ENCODE data around the gene EYA2.
"Not testable (repeated sequence)": the region's sequence is repeated elsewhere in the genome, so short reads cannot be mapped to it uniquely, and the experiment has no call there.

Gene EYA2

GRCh38 chr20:46951405-46951804, 56.8 kb downstream of the EYA2 start:
- DNase-seq: no peak
- H3K4me1 ChIP-seq (ENCODE audit: control insufficient read depth, insufficient read depth, low read length, poor library complexity, severe bottlenecking): no peaks in the 10 kb centered on the region
- no peaks in the 10 kb centered on the region for H3K9me3 ChIP-seq (ENCODE audit: control insufficient read depth, low read length)
- H3K4me3 ChIP-seq (ENCODE audit: insufficient read depth, low read depth, low read length, poor library complexity, severe bottlenecking): no peak overlapping the region
- no peak overlapping the region for H3K27ac ChIP-seq (ENCODE audit: insufficient read depth, low read length, poor library complexity, severe bottlenecking)
- no peaks in the 10 kb centered on the region for H3K27me3 ChIP-seq (replicated peaks; ENCODE audit: control insufficient read depth, insufficient read depth, low read length, poor library complexity, severe bottlenecking)
- H3K36me3 ChIP-seq (ENCODE audit: control insufficient read depth, insufficient read depth, low read length): no peaks in the 10 kb centered on the region

- DNase-seq: no peak
- H3K4me1 ChIP-seq (ENCODE audit: control insufficient read depth, insufficient read depth, low read length, poor library complexity, severe bottlenecking): no peaks in the 10 kb centered on the region
- no peak overlapping the region for H3K4me3 ChIP-seq (ENCODE audit: insufficient read depth, low read depth, low read length, poor library complexity, severe bottlenecking)
- no peaks in the 10 kb centered on the region for H3K9me3 ChIP-seq (ENCODE audit: control insufficient read depth, low read length)
- no peak overlapping the region for H3K27ac ChIP-seq (ENCODE audit: insufficient read depth, low read length, poor library complexity, severe bottlenecking)
- no peaks in the 10 kb centered on the region for H3K36me3 ChIP-seq (ENCODE audit: control insufficient read depth, insufficient read depth, low read length)
- H3K27me3 ChIP-seq (replicated peaks; ENCODE audit: control insufficient read depth, insufficient read depth, low read length, poor library complexity, severe bottlenecking): no peaks in the 10 kb centered on the region
Measured at GRCh38 chr20:46951840-46952497, 57.3 kb downstream of the EYA2 start.

- no peak overlapping the region for H3K27ac ChIP-seq (ENCODE audit: insufficient read depth, low read length, poor library complexity, severe bottlenecking)
- no peak overlapping the region for H3K4me3 ChIP-seq (ENCODE audit: insufficient read depth, low read depth, low read length, poor library complexity, severe bottlenecking)
- no peaks in the 10 kb centered on the region for H3K36me3 ChIP-seq (ENCODE audit: control insufficient read depth, insufficient read depth, low read length)
- no peaks in the 10 kb centered on the region for H3K9me3 ChIP-seq (ENCODE audit: control insufficient read depth, low read length)
- no peaks in the 10 kb centered on the region for H3K4me1 ChIP-seq (ENCODE audit: control insufficient read depth, insufficient read depth, low read length, poor library complexity, severe bottlenecking)
- H3K27me3 ChIP-seq (replicated peaks; ENCODE audit: control insufficient read depth, insufficient read depth, low read length, poor library complexity, severe bottlenecking): no peaks in the 10 kb centered on the region
- DNase-seq: no peak
Measured at GRCh38 chr20:46953596-46953995, 59.0 kb downstream of the EYA2 start.

GRCh38 chr20:46954490-46955038, 59.9 kb downstream of the EYA2 start:
- no peaks in the 10 kb centered on the region for H3K4me1 ChIP-seq (ENCODE audit: control insufficient read depth, insufficient read depth, low read length, poor library complexity, severe bottlenecking)
- no peaks in the 10 kb centered on the region for H3K36me3 ChIP-seq (ENCODE audit: control insufficient read depth, insufficient read depth, low read length)
- no peak for DNase-seq
- no peaks in the 10 kb centered on the region for H3K27me3 ChIP-seq (replicated peaks; ENCODE audit: control insufficient read depth, insufficient read depth, low read length, poor library complexity, severe bottlenecking)
- no peak overlapping the region for H3K4me3 ChIP-seq (ENCODE audit: insufficient read depth, low read depth, low read length, poor library complexity, severe bottlenecking)
- H3K27ac ChIP-seq (ENCODE audit: insufficient read depth, low read length, poor library complexity, severe bottlenecking): no peak overlapping the region
- H3K9me3 ChIP-seq (ENCODE audit: control insufficient read depth, low read length): no peaks in the 10 kb centered on the region

- DNase-seq: no peak
- Histone ChIP-seq H3K4me3 (ENCODE audit: insufficient read depth, low read depth, low read length, poor library complexity, severe bottlenecking) (no peak overlapping the region), H3K36me3 (ENCODE audit: control insufficient read depth, insufficient read depth, low read length) (no peaks in the 10 kb centered on the region)
Measured at GRCh38 chr20:46955601-46956556, 61.2 kb downstream of the EYA2 start.

DNA sequence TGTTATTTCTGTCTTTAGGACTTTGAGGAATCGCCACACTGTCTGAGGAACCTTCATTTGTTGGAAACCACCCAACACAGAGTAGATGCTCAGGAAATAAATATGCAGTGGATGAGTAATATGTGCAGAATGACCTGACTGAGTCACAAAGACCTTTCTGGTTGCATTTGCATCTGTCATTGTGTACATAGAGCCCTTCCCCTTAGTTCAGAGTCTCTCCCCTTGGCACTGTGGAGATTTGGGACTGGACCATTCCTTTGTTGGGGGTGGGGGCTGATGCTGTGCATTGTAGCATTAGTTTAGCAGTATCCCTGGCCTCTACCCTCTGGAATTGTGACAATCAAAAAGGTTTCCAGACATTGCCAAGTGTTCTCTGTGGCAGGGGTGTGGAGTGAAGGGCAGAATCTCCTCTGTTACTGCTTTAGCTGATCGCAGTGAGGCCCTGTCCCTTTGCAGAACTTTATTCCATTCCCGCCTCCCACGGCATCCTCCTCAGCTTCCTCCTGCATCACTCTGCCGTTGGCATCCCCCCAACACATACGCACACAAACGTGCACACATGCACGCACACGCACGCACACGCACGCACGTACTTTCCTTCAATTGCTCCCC, 64.5 kb downstream of the EYA2 start:
- Histone ChIP-seq H3K4me3 (ENCODE audit: insufficient read depth, low read depth, low read length, poor library complexity, severe bottlenecking) (no peak overlapping the region), H3K9me3 (ENCODE audit: control insufficient read depth, low read length) (no peaks in the 10 kb centered on the region), H3K27ac (ENCODE audit: insufficient read depth, low read length, poor library complexity, severe bottlenecking) (no peak overlapping the region)

More at GRCh38 chr20:46955601-46956556, 61.2 kb downstream of the EYA2 start:
- no peaks in the 10 kb centered on the region for H3K9me3 ChIP-seq (ENCODE audit: control insufficient read depth, low read length)
- no peaks in the 10 kb centered on the region for H3K27me3 ChIP-seq (replicated peaks; ENCODE audit: control insufficient read depth, insufficient read depth, low read length, poor library complexity, severe bottlenecking)
- H3K27ac ChIP-seq (ENCODE audit: insufficient read depth, low read length, poor library complexity, severe bottlenecking): no peak overlapping the region
- H3K4me1 ChIP-seq (ENCODE audit: control insufficient read depth, insufficient read depth, low read length, poor library complexity, severe bottlenecking): no peaks in the 10 kb centered on the region

DNA sequence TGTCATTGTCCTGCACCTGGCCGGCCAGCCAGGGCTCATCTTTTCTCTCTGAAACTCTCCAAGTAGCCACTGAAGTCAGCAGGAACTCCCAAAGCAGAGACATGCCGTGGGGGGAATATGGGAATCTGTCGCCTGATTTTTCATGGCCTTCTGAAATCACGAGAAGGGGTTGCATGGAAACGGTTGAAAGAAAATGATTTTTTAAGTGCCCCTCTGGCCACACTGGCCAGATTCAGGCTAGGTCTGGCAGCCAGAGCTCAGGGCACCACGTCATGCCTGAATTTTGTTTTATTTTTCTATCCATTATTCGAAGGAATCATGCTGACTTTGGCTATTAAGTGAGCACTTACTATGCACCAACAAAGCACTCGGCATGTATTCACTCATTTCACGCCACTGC, 65.2 kb downstream of the EYA2 start:
- no peak overlapping the region for H3K4me3 ChIP-seq (ENCODE audit: insufficient read depth, low read depth, low read length, poor library complexity, severe bottlenecking)
- H3K27ac ChIP-seq (ENCODE audit: insufficient read depth, low read length, poor library complexity, severe bottlenecking): no peak overlapping the region
- DNase-seq: no peak
- no peaks in the 10 kb centered on the region for H3K36me3 ChIP-seq (ENCODE audit: control insufficient read depth, insufficient read depth, low read length)
- H3K9me3 ChIP-seq (ENCODE audit: control insufficient read depth, low read length): no peaks in the 10 kb centered on the region
- H3K4me1 ChIP-seq (ENCODE audit: control insufficient read depth, insufficient read depth, low read length, poor library complexity, severe bottlenecking): no peaks in the 10 kb centered on the region
- no peaks in the 10 kb centered on the region for H3K27me3 ChIP-seq (replicated peaks; ENCODE audit: control insufficient read depth, insufficient read depth, low read length, poor library complexity, severe bottlenecking)

More for the DNA sequence above, 64.5 kb downstream of the EYA2 start:
- Histone ChIP-seq H3K36me3 (ENCODE audit: control insufficient read depth, insufficient read depth, low read length) (no peaks in the 10 kb centered on the region), H3K4me1 (ENCODE audit: control insufficient read depth, insufficient read depth, low read length, poor library complexity, severe bottlenecking) (no peaks in the 10 kb centered on the region), H3K27me3 (replicated peaks; ENCODE audit: control insufficient read depth, insufficient read depth, low read length, poor library complexity, severe bottlenecking) (no peaks in the 10 kb centered on the region)
- DNase-seq: no peak

- Histone ChIP-seq H3K27ac (ENCODE audit: insufficient read depth, low read length, poor library complexity, severe bottlenecking) (no peak overlapping the region), H3K4me3 (ENCODE audit: insufficient read depth, low read depth, low read length, poor library complexity, severe bottlenecking) (no peak overlapping the region), H3K9me3 (ENCODE audit: control insufficient read depth, low read length) (no peaks in the 10 kb centered on the region), H3K4me1 (ENCODE audit: control insufficient read depth, insufficient read depth, low read length, poor library complexity, severe bottlenecking) (no peaks in the 10 kb centered on the region), H3K36me3 (ENCODE audit: control insufficient read depth, insufficient read depth, low read length) (no peaks in the 10 kb centered on the region), H3K27me3 (replicated peaks; ENCODE audit: control insufficient read depth, insufficient read depth, low read length, poor library complexity, severe bottlenecking) (no peaks in the 10 kb centered on the region)
- DNase-seq: no peak
Measured at GRCh38 chr20:46960536-46960935, 65.9 kb downstream of the EYA2 start.

GRCh38 chr20:46961968-46962367, 67.3 kb downstream of the EYA2 start:
- H3K4me1 ChIP-seq (ENCODE audit: control insufficient read depth, insufficient read depth, low read length, poor library complexity, severe bottlenecking); H3K27me3 ChIP-seq (replicated peaks; ENCODE audit: control insufficient read depth, insufficient read depth, low read length, poor library complexity, severe bottlenecking); H3K36me3 ChIP-seq (ENCODE audit: control insufficient read depth, insufficient read depth, low read length): not testable (repeated sequence)

More at GRCh38 chr20:46961968-46962367, 67.3 kb downstream of the EYA2 start:
- not testable (repeated sequence) for H3K27ac ChIP-seq (ENCODE audit: insufficient read depth, low read length, poor library complexity, severe bottlenecking); H3K4me3 ChIP-seq (ENCODE audit: insufficient read depth, low read depth, low read length, poor library complexity, severe bottlenecking); H3K9me3 ChIP-seq (ENCODE audit: control insufficient read depth, low read length); DNase-seq

Data from effector memory CD4-positive, alpha-beta T cell (primary cell).